DMS 273 treated with DMSO at 0.1 percent for 48 hours (cell line): ENCODE measurements around the gene ANKS4B.
A peak's percentile ranks its signal among the peaks of the same experiment; 100 is the strongest.
"Not testable (repeated sequence)": the region's sequence is repeated elsewhere in the genome, so short reads cannot be mapped to it uniquely, and the experiment has no call there.

Experiments
- DNase-seq: peaks from one replicate; lab custom pipeline; 2025; lab: John Stamatoyannopoulos, UW

Gene ANKS4B

GRCh38 chr16:21263640-21264570 lies 30.4 kb downstream of the ANKS4B start:
- no peak for DNase-seq

GRCh38 chr16:21264571-21265036 lies 31.1 kb downstream of the ANKS4B start:
- DNase-seq, result no peak

GRCh38 chr16:21265104-21265837 lies 31.8 kb downstream of the ANKS4B start:
- no peak for DNase-seq

- DNase-seq, result no peak
Observed at GRCh38 chr16:21267298-21267697, 33.8 kb downstream of the ANKS4B start.

DNA sequence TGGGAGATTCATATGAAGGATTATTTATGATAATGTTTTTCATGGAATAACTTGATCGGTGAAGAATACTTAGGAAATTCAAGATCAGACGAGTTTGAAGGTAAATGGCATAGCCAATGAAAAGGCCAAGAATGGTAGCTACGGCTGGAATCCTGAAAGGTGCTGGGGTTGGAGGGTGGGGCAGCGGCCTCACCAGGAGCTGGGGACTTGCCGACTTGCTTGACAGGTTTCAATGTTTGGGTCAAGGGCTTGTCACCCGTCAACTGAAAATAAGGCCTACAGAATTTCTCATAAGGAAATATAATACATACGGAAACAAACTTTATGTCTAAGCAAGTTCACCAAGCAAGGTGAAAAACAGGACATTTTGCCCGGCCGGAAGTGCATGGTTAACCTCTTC lies 34.7 kb downstream of the ANKS4B start:
- no peak for DNase-seq

- DNase-seq, result no peak
Observed at GRCh38 chr16:21272253-21272652, 38.8 kb downstream of the ANKS4B start.

GRCh38 chr16:21272763-21273162 lies 39.3 kb downstream of the ANKS4B start:
- not testable (repeated sequence) for DNase-seq

- DNase-seq, result no peak
Observed at GRCh38 chr16:21274172-21274726, 40.8 kb downstream of the ANKS4B start.

- no peak for DNase-seq
Observed at GRCh38 chr16:21275529-21275928, 42.0 kb downstream of the ANKS4B start.

DNA sequence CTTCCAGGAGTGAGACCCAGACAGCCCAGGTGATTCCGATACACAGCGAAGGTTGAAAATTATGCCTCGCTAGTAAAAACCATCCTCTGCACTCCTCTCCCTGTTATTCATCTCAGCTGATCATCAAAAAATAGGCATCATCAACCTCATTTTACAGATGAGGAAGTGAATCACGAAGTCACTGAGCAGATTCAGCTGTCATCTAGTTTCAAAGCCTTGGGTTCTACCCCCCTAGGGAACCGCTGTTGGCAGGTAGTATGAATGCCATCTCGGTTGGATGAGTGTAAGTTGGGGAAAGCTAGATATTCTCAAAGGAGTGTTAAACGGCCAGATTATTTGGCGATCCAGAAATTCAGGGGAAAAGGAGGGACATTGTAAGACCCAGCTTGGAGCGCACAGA lies 42.6 kb downstream of the ANKS4B start:
- DNase-seq, result no peak

- no peak for DNase-seq
Observed at GRCh38 chr16:21277045-21277926, 43.8 kb downstream of the ANKS4B start.

DNA sequence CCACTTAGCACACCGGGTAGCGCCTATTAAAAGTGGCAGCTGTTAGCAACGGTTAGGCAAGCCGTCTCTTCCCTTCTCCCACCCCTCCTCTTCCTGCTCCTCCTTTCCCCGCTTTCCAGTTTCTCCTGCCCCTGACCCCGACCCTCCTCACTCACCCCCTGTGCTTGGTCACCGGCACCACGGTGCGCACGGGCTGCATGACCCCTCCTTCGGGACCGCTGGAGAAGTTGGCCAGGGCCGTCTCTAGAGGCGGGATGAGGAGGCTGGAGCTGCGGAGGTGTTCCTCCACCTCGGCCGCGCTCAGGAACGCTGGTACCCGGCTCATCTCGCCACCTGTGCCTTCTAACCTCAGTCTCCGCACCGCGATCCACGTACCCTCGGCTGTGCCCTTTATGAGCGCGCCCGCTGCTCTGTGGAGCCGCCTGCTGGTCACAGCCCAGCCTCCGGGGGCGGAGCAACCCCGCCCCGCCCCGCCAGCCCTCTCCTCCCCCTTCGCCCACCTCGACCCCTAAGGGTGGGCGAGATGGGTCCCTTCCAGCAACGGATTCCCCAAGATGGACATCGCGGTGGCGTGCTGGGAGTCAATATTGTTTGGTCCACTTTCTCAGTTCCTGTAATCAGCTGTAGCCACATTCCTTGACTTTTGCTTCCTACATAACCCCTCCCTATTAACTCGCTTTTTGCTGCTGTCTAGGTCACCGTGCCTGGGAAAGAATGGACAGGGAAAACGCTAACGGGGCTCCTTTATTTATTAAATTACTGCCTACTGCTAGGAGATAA lies 44.6 kb downstream of the ANKS4B start, which contains the start of gene CRYM:
TSS of gene CRYM (minus strand) at position 364 of the 780 bp plus-strand sequence. CDS start at position 325, 39 bp downstream.
- peak; percentile 17 for DNase-seq

- no peak for DNase-seq
Observed at GRCh38 chr16:21279501-21279900, 46.0 kb downstream of the ANKS4B start.

GRCh38 chr16:21281698-21282389 lies 48.3 kb downstream of the ANKS4B start:
- DNase-seq, result no peak

- peak; percentile 23 for DNase-seq
Observed at GRCh38 chr16:21283521-21284289, 50.2 kb downstream of the ANKS4B start.

DNA sequence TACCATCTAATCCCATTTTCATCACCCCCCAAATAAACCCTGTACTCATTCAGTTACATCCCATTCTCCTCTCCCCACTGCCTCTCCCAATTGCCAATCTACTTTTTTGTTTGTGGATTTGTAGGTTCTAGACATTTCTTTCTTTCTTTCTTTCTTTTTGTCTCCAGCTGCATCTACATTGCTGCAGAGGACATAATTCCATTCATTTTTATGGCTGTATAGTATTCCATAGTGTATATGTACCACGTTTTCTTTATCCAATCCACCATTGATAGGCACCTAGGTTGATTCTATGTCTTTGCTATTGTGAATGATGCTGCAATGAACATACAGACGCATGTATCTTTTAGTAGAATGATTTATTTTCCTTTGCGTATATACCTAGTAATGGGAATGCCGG lies 50.9 kb downstream of the ANKS4B start:
- DNase-seq, result no peak

DNA sequence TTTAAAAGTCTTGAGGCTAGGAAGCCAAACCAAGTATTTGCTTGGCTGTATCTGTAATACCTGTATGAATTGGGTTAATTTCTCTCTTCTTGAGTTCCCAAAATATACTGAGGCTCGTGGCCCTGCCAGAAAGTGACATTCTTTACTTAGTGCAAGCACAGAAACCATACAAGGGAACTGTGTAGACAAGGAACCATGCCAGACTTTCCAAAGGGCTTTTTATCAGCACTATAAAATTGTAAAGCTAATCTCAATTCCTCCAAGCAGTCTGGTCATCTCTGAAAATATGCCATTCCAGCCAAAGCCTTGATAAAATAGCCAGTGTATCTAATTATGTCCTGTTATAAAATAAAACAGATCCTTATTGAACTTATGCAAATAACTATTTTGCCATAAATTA lies 51.8 kb downstream of the ANKS4B start:
- no peak for DNase-seq

GRCh38 chr16:21289789-21290188 lies 56.3 kb downstream of the ANKS4B start:
- not testable (repeated sequence) for DNase-seq
